Mucosa of stomach (tissue), 1 donor: Measurements from ENCODE around the gene NUP153.

Source experiments
- H3K27me3 ChIP-seq: one replicate; pipeline ENCODE4 v1.7.0; 2013; ENCODE audit warnings: mild to moderate bottlenecking, low read length; ENCODE audit not compliant: control insufficient read depth, insufficient read depth
- H3K36me3 ChIP-seq: one replicate; pipeline ENCODE4 v1.7.0; 2013; ENCODE audit warnings: low read length; ENCODE audit not compliant: control insufficient read depth, insufficient read depth
- H3K4me1 ChIP-seq: one replicate; pipeline ENCODE4 v1.7.0; 2013; ENCODE audit warnings: mild to moderate bottlenecking, low read length; ENCODE audit not compliant: control insufficient read depth, insufficient read depth
- H3K4me3 ChIP-seq: one replicate; pipeline ENCODE4 v1.7.0; 2013; ENCODE audit warnings: low read length
- H3K9ac ChIP-seq: one replicate; pipeline ENCODE4 v1.7.0; 2013; ENCODE audit warnings: mild to moderate bottlenecking, low read length, moderate library complexity
- H3K9me3 ChIP-seq: one replicate; pipeline ENCODE4 v1.7.0; 2013; ENCODE audit warnings: mild to moderate bottlenecking, low read length, moderate library complexity; ENCODE audit not compliant: control insufficient read depth
- donor health status: Pancreatic carcinoma.

NUP153 gene

GRCh38 chr6:17638212-17638715, 68.5 kb downstream of the NUP153 start:
- Histone ChIP-seq H3K4me1 (no peaks in the 10 kb centered on the region), H3K27me3 (no peaks in the 10 kb centered on the region), H3K9ac (no peak overlapping the region), H3K4me3 (no peak overlapping the region), H3K9me3 (no peaks in the 10 kb centered on the region), H3K36me3 (peaks cover 10% of the 10 kb centered on the region)

DNA sequence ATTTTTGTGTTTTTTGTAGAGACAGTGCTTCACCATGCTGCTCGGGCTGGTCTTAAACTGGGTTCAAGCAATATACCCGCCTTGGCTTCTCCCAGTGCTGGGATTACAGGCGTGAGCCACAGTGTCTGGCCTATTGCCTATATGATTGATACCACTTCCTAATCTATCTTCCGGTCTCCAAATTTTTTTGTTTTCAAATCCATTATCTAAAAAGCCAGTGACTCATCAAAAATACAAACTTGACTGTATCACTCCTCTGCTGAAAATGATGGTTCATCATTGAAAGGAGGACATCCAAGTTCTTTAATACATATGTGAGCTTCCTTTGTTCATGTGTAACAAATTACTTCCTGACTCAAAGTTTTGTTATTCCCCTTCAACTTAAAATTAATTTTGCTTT, 71.2 kb downstream of the NUP153 start:
- H3K36me3 ChIP-seq, result peaks cover 6% of the 10 kb centered on the region
- H3K27me3 ChIP-seq, result no peaks in the 10 kb centered on the region
- H3K4me3 ChIP-seq, result no peak overlapping the region
- no peaks in the 10 kb centered on the region for H3K4me1 ChIP-seq
- no peak overlapping the region for H3K9ac ChIP-seq
- H3K9me3 ChIP-seq, result no peaks in the 10 kb centered on the region

- no peaks in the 10 kb centered on the region for H3K9me3 ChIP-seq
- H3K4me1 ChIP-seq, result no peaks in the 10 kb centered on the region
- H3K4me3 ChIP-seq, result no peak overlapping the region
- H3K36me3 ChIP-seq, result peaks cover 6% of the 10 kb centered on the region
- no peak overlapping the region for H3K9ac ChIP-seq
- no peaks in the 10 kb centered on the region for H3K27me3 ChIP-seq
Measured at GRCh38 chr6:17633465-17634188, 73.1 kb downstream of the NUP153 start.

GRCh38 chr6:17632934-17633333, 73.8 kb downstream of the NUP153 start:
- no peak overlapping the region for H3K4me3 ChIP-seq
- no peak overlapping the region for H3K9ac ChIP-seq
- peaks cover 6% of the 10 kb centered on the region for H3K36me3 ChIP-seq
- no peaks in the 10 kb centered on the region for H3K9me3 ChIP-seq
- no peaks in the 10 kb centered on the region for H3K4me1 ChIP-seq
- no peaks in the 10 kb centered on the region for H3K27me3 ChIP-seq

- Histone ChIP-seq H3K9ac (no peak overlapping the region), H3K27me3 (no peaks in the 10 kb centered on the region), H3K36me3 (peaks cover 7% of the 10 kb centered on the region), H3K4me1 (no peaks in the 10 kb centered on the region), H3K9me3 (no peaks in the 10 kb centered on the region), H3K4me3 (no peak overlapping the region)
Measured at GRCh38 chr6:17630511-17631073, 76.1 kb downstream of the NUP153 start.

GRCh38 chr6:17629824-17630510, 76.8 kb downstream of the NUP153 start:
- H3K27me3 ChIP-seq, result no peaks in the 10 kb centered on the region
- H3K4me3 ChIP-seq, result no peak overlapping the region
- H3K9ac ChIP-seq, result no peak overlapping the region
- no peaks in the 10 kb centered on the region for H3K4me1 ChIP-seq
- H3K36me3 ChIP-seq, result peaks cover 5% of the 10 kb centered on the region
- no peaks in the 10 kb centered on the region for H3K9me3 ChIP-seq

GRCh38 chr6:17628873-17629272, 77.9 kb downstream of the NUP153 start:
- no peaks in the 10 kb centered on the region for H3K27me3 ChIP-seq
- H3K9ac ChIP-seq, result no peak overlapping the region
- peaks cover 5% of the 10 kb centered on the region for H3K36me3 ChIP-seq
- no peaks in the 10 kb centered on the region for H3K9me3 ChIP-seq
- H3K4me3 ChIP-seq, result no peak overlapping the region
- no peaks in the 10 kb centered on the region for H3K4me1 ChIP-seq

GRCh38 chr6:17624396-17624795, 82.3 kb downstream of the NUP153 start:
- Histone ChIP-seq H3K27me3 (no peaks in the 10 kb centered on the region), H3K4me3 (no peak overlapping the region), H3K4me1 (no peaks in the 10 kb centered on the region), H3K9me3 (no peaks in the 10 kb centered on the region), H3K36me3 (peaks cover 5% of the 10 kb centered on the region), H3K9ac (no peak overlapping the region)

GRCh38 chr6:17622144-17622543, 84.6 kb downstream of the NUP153 start:
- no peaks in the 10 kb centered on the region for H3K9me3 ChIP-seq
- peaks cover 5% of the 10 kb centered on the region for H3K36me3 ChIP-seq
- no peak overlapping the region for H3K4me3 ChIP-seq

GRCh38 chr6:17621003-17621402, 85.7 kb downstream of the NUP153 start:
- peaks cover 5% of the 10 kb centered on the region for H3K36me3 ChIP-seq
- H3K9me3 ChIP-seq, result no peaks in the 10 kb centered on the region
- H3K27me3 ChIP-seq, result no peaks in the 10 kb centered on the region
- H3K9ac ChIP-seq, result no peak overlapping the region
- H3K4me3 ChIP-seq, result no peak overlapping the region
- no peaks in the 10 kb centered on the region for H3K4me1 ChIP-seq

More at GRCh38 chr6:17622144-17622543, 84.6 kb downstream of the NUP153 start:
- no peaks in the 10 kb centered on the region for H3K27me3 ChIP-seq
- H3K4me1 ChIP-seq, result no peaks in the 10 kb centered on the region
- H3K9ac ChIP-seq, result no peak overlapping the region

DNA sequence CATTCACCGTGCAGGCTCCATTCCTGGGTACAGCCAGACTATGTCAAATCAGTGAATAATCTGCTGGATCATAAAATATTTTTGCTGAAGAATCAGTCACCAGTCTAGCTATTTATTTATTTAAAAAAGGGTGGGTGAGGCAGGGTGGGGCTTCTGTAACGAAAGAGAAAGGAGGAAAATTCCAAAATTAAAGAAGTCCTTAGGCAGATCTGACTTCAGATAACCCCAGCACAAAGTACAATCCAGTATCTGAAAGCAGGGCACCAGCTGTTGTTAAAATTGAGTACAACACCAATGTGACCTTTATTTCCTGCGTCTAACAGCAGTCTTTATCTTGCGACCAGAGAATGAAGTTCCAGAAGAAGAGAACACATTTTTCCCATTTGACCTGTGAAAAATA, 90.9 kb downstream of the NUP153 start:
- Histone ChIP-seq H3K4me3 (no peak overlapping the region), H3K4me1 (no peaks in the 10 kb centered on the region), H3K9me3 (no peaks in the 10 kb centered on the region), H3K9ac (no peak overlapping the region), H3K27me3 (no peaks in the 10 kb centered on the region), H3K36me3 (no peaks in the 10 kb centered on the region)

DNA sequence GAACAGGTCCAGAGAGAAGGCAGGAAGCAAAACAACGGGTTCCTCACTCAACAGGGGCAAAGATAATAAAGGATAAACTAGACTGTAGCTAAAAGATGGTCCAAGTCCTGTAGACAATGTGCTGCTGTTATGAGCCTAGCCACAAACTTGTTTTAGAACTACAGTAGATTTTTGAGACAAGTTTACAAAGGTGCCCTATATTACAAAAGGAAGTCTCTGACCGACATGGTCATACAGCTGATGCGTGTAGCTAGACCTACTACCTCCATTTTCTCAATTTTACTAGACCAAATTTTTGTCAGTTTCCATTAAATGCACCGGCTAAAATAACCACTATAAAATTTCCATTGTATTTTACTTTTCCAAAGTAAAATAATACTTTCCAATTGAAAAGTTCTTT, 94.7 kb downstream of the NUP153 start:
- Histone ChIP-seq H3K9ac (no peak overlapping the region), H3K9me3 (no peaks in the 10 kb centered on the region), H3K4me1 (no peaks in the 10 kb centered on the region), H3K27me3 (no peaks in the 10 kb centered on the region), H3K36me3 (no peaks in the 10 kb centered on the region), H3K4me3 (no peak overlapping the region)
